ENCODE measurements around the gene SSPN.

GRCh38 chr12:26292596-26292995, 97.2 kb downstream of the SSPN start:
- TF ChIP-seq CTCF (IDR thresholded peaks at IDR 0.05) (no peak), POLR2AphosphoS5 (IDR thresholded peaks at IDR 0.05; ENCODE audit: insufficient read depth in 1 of 2, low read depth in 1 of 2) (no peak), POLR2A (IDR thresholded peaks at IDR 0.05) (no peak)
